NOMO-1 treated with DMSO at 0.1 percent for 48 hours (cell line): ENCODE results near the gene FNDC11.
"Not testable (repeated sequence)": the region's sequence is repeated elsewhere in the genome, so short reads cannot be mapped to it uniquely, and the experiment has no call there.

Experiments used
- DNase-seq: peaks from one replicate; lab custom pipeline; 2025; ENCODE audit not compliant: unreplicated experiment; lab: John Stamatoyannopoulos, UW

Gene FNDC11, protein sequence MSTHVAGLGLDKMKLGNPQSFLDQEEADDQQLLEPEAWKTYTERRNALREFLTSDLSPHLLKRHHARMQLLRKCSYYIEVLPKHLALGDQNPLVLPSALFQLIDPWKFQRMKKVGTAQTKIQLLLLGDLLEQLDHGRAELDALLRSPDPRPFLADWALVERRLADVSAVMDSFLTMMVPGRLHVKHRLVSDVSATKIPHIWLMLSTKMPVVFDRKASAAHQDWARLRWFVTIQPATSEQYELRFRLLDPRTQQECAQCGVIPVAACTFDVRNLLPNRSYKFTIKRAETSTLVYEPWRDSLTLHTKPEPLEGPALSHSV

DNA sequence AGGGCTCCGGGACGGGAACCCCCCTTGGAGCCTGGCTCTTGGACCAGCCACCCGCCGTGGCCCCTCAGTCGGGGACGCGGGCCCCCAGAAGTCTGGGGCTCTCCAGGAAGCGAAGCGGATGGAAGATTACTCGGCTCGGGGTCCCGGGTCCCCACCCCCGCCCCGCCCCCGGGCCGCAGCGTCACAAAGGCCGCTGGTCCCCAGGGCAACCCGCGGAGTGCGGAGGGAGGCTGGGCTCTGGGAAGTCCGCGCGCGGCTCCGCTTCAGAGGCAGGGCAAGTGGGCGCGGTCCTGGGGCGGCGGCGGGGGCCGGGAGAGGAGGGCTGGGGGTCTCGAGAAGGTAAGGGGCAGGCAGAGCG is at the start of gene FNDC11:
Gene FNDC11, plus strand, starts transcription at position 227 of the 358 bp plus-strand sequence. CDS start 1,505 bp downstream, outside the sequence.
- DNase-seq = no peak

DNA sequence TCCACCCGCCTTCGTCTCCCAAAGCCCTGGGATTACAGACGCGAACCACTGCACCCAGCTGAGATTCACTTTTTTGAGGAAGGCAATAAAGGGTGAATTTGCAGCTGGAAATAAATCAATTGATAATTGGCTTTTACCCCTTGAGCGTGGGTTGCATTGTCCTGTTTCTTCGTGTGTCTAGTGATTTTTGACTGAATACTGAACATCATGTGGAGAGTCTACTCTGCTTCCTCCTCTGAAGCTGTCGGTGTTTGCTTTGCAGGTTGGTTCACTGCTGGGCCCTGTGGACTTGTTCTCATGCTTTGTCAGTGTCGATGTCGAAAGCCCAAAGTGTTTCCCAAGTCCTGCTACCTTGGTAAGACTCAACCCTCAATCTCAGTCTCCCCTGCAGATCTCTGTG is 49.3 kb upstream of the FNDC11 start:
- DNase-seq = no peak

DNA sequence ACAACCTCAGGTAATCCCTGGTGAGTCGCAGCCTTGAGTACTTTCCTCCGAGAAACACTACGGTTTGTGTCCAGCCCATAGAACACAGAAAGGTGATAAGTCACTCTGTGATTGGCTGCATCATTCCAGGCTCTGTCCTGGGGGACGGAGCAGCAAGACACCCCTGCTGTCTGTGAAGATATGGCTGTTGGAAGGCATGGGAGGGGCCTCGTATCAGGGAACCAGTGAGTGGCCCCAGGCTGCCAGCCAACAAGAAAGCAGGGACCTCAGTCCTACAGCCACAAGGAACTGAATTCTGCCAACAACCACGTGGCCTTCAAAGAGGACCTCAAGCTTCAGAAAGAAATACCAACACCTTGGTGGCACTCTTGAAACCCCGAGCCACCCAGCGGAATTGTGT is 48.7 kb upstream of the FNDC11 start:
- no peak for DNase-seq

DNA sequence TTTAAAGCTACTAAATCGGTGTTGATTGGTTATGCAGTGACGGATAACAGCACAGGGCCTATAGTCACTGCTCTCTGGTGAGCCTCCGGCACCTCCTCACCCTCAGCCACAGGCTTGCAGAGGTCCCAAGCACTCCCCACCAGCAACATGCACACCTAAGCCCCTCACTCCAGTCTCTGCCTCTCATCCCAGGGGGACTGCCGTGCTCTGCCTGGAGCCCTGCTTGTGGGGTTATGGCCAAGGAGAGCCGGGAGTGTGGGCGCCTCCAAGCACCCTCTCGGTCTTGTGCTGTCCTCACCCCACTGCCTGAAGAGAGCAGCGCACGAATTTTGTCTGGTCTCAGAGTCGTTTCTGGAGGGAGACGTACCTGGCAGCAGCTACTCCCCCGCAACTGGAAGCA is 48.2 kb upstream of the FNDC11 start:
- DNase-seq = no peak

DNA sequence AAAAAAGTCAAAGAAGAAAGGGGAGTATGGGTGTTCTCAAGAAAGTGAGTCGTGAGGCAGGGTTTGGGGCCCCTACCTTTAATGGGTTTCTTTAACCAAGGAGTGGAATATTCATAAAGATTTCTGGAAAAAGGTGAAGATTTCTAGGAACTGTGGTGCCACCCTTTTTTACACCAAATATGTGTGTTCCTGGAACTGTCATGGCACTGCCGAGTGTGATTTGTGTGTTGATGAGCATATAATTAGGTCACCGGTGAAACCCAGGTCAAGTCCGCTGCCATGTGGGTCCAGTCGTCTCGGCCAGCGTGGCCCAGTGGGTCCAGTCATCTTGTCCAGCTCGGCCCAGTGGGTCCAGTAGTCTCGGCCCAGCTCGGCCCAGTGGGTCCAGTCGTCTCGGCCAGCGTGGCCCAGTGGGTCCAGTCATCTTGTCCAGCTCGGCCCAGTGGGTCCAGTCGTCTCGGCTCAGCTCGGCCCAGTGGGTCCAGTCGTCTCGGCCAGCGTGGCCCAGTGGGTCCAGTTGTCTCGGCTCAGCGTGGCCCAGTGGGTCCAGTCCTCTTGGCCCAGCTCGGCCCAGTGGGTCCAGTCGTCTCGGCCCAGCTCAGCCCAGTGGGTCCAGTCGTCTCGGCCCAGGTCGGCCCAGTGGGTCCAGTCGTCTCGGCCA is 46.7 kb upstream of the FNDC11 start:
- no peak for DNase-seq

DNA sequence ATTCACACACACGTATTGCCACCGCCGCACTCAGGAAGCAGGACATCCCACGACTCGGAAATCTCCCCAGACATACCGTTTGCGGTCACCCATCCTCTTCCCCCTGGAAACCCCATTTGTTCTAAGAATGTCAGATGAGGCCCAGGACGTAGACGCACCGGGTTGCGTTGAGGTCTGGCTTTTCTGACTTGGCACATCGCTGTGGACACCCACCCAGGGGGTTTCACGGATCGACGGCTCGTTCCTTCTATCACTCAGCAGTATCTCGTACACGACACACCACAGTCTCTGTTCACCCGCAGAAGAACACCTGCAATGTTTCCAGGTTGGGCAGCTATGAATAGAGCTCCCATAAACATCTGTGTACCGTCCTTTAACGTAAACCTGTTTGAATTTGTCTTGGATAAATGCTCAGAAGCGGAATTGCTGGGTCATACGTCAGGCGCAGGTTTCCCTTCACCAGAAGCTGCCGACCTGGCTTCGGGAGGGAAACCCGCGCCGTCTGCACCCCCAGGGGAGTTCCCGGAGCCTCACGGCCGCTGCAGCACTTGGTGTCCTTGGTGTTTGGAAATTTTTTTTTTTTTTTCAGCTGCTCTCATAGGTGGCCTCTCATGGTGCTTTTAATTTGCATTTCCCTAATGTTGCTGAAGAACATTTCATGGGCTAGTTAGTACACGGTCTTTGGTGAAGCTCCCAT is 45.7 kb upstream of the FNDC11 start:
- no peak for DNase-seq

DNA sequence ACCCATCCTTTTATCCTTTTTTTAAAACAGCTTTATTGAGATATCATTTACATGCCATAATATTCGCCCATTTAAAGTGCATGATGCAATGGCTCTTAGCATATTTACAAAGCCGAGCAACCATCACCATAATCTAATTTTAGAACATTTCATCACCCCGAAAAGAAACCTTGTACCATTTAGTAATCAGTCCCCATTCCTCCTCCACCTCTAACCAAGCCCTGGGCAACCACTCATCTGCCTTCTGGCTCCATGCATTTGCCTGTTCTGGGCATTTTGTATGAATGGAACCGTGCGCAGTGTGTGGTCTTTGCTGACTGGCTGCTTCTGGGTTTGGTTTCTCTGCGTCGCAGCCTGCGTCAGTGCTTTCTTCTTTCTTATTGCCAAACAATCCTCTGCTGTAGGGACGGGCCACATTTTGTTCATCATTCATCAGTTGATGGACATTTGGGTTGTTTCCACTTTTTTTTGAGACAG is 44.8 kb upstream of the FNDC11 start:
- peak; percentile 77 for DNase-seq

DNA sequence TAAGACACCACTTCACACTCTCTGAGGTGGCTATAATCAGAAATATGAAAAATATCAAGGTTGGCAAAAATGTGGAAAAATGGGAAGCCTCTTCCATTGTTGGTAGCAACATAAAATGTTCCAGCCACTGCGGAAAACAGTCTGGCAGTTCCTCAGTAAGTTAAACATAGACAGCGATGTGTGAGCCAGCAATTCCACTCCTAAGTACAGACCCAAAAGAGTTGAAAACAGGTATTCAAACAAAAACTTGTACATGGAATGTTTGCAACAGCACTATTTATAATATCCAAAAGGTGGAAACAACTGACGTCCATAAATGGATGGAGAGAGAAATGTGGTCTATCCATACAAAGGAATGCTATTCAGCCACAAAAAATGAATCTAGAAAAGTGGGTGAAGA is 40.8 kb upstream of the FNDC11 start:
- DNase-seq = no peak

DNA sequence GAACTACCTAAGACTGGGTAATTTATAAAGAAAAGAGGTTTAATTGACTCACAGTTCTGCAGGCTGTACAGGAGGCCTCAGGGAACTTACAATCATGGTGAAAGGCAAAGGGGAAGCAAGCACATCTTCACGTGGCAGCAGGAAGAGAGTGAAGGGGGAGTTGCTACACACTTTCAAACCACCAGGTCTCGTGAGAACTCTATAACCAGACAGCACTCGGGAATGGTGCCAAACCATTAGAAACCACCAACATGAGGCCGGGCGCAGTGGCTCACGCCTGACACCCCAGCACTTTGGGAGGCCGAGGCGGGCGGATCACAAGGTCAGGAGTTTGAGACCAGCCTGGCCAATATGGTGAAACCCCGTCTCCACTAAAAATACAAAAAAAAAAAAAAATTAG is 39.4 kb upstream of the FNDC11 start:
- DNase-seq = not testable (repeated sequence)

DNA sequence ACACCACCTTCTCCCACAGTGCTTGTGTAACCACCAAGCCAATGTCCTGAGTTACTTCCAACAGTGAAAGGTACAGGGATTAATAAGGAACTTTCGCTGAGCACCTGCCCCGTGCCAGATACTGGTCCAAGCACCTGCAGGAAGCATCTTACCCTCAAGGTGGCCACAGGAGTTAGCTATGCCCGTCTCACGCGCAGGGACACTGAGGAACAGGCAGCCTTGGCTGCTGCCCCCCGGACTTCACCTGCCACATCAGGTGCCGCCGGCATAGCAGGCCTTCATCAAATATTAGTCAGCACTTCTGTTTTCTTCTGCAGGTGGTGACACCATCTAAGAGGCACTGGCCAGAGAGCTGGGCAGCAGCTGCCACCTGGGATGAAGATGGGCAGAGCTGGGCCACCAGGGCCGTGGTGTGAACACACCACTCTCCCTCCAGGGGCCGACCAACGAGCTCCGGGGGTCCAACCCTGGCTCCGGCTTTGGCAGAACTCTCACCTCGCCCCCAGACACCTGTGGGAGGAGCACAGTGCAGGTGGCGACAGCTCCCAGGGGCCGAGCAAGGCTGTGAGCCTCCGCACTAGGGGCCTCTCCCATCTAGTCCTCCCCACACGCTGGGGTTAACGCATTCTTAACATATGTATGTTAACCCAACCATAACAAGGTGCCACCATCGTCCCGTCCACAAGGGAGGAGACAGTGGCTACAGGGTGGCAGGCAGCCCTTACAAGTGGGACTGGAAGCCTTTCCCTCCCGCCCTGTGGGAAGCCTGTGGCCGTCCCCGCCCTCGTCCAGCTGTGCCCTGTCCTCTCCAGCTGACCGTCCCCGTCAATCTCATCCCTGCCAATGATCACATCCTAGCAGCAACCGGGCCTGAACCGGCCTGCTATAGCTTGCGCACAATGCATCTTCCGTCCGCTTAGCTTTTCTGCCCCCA is 36.3 kb upstream of the FNDC11 start:
- DNase-seq = no peak

DNA sequence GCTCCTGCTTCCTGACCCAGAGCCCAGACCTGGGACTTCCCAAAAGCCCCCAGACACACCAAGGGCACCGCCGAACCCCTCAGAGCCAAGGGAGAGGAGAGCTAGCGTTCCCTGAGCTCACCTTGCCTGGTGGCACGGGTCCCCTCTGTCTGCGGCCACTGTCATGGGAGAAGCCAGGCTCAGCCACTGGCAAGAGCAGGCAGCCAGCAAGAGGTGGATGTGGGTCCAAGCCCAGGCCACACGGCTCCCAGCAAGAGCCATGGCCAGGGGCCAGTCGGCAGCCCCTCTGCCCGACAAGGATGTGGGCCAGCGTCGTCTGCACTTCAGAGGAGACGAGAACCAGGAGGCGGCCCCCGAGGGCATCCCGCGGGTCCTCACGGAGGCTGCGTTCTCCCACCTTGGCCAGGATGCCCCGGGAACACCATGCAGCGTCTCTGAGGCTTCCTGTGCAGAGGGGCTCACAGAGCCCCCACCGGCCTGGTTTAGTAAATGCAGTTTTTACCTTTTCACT is 35.6 kb upstream of the FNDC11 start:
- no peak for DNase-seq

DNA sequence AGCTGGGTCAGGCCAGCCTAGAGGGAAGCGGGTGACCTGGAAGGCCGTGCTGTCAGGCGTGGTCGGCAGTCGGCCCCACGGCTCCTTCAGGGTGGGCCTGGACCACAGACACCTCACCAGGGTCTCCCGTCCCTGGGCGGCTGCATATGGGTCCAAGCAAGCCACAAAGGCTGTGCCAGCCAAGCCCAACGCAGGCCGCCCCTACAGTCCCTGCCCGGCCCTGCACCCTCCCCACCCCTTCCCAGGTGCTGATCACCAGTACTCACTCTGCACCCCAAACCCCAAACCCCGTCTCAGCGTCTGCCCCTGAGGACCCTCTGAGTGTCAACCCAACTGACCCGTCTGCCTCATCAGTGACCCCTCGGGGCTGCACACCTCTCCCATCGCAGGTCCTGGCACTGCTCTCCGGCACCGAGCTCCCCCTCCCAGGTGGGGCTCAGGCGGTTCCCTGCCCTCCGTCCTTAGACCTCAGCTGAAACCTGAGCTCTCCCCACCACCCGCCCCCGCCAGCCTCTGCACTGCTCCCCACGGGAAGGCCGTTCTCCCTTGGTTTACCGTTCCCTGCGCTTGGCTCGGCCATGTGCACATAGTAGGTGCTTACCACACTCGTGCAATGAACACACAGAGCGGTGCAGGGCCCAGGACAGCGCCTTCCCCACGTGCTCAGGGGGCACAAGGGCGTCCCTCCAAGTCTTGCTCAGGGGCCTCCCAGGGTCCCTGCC is 34.9 kb upstream of the FNDC11 start:
- no peak for DNase-seq

DNA sequence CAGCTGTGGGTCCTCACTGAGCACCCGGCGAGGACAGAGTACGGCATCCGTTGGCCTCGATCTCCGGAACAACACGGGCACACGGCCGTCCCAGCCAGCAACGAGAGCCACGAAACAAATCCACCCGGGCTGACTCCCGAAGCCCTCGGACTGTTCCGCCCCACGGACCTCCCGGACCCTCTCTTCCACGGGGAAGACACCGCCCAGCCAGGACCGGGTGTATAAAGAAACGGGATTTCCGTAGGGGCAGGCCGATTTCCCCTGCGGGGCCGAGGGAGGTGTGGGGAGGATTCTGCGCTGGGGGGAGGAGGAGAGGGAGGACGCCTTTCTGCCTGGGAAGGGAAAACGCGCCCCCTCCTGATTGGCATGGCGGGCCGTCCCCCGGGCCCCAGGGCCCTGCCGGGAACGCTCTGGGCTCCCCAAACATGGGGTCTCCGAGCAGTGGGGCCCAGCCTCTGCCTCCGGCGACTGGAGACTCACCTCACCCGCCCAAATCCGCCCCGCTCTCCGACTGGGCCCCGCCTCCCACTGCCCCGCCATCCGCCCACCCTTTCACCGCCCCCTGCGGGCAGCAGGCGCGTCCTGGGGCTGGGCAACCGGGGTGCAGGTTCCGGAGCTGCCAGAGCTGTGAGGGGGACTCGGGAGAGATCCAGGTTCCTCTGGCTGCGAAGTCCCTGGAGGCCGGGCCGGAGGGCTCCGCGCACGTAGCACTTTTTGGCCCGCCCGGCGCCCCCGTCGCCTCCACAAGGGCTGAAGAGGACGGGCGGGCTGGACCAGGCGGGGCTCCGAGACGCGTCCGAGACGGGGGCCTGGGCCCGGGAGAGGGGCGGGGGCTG is 34.1 kb upstream of the FNDC11 start:
- DNase-seq = peak; percentile 41

DNA sequence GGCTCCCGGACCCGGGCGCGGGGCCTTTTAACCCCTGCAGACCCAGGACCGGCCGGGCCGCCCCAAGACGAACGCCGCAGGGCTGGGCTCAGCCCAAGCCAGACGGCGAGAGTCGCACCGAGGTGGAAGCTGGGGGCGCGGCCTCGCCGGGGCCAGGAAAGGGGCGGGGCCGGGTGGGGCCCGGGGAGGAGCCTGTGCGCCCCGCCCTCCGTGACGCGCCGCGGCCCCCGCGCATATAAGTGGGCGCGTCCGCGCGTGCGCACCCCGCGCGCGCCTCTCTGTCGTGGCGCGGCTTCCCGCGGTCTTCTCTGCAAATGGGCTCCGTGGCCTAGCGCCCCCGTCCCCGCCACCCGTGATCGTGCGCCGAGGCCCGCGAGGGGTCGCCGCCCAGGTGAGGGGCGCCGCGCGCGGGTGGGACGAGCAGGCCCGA is 33.4 kb upstream of the FNDC11 start, which contains the start of gene PPDPF:
Gene PPDPF, plus strand, starts transcription at position 262 of the 430 bp plus-strand sequence. CDS start 544 bp downstream, outside the sequence.
- DNase-seq = peak; percentile 54

DNA sequence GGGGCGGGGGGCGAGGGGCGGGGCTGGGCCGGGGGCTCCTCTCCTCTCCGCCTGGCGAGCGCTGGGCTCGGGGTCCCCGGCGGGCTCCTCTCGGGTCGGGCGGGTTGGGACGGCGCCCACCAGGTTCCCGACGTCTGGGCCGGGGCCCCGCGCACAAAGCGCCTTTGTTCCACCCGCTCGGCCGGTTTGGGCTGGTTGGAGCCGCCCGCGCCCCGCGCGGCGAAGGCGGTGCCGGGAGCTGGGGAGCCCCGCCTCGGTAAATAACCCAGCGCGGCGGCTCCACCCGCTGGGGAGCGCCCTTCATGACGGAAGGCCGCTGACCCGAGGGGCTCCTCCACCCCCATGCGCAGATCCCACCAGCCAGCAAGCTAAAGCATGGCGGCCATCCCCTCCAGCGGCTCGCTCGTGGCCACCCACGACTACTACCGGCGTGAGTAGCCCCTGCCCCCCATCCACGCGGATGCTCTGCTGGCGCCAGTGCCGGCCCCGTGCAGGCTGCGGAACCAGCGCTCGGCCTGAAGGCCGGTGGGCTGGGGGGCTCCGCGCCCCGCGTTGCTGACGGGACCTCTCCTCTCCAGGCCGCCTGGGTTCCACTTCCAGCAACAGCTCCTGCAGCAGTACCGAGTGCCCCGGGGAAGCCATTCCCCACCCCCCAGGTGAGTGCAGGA is 32.9 kb upstream of the FNDC11 start:
- DNase-seq = peak; percentile 33

DNA sequence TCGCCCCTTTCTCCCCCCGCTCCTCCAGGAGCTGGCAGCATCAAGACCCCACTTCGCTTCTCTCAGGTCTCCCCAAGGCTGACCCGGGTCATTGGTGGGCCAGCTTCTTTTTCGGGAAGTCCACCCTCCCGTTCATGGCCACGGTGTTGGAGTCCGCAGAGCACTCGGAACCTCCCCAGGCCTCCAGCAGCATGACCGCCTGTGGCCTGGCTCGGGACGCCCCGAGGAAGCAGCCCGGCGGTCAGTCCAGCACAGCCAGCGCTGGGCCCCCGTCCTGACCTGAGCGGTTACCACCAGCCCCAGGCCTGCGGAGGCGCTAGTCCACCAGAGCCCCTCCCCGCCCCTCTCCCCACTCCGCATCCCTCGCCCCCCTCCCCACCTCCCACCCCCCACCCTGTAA is 32.4 kb upstream of the FNDC11 start:
- no peak for DNase-seq

DNA sequence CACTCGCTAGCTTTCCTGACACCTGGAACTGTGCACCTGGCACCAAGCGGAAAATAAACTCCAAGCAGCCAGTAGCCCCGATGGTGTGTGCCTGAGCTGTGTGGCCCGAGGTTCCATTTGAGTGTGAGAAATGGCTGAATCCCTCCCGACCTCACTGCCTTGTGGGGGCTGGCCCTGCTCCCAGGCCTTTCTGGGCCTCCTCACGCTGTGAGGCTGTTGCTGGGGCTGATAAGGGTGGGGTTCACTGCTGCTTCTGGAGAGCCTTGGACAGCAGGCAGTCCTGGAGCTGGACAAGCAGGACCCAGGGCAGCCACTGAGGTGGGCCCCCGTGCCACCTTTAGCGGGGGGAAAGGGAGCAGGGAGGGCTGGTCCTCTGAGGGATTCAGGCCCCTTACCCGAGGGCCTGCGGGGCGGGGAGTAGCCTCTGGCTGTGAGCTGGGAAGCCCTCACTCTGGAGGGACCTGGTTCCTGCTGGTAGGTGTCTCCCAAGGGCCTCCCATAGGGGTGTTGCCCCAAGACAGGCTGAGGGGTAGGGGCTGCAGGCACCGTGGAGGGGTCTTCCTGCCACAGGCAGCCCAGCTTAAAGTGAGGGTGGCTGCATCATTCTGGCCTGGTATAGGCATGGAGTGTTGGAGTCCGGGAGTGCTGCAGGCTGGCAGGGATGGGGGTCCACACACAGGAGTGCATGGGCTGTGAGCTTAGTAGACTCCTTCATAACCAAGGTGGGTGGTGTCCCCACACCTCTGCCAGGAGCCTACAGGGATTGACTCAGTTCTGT is 31.7 kb upstream of the FNDC11 start:
- no peak for DNase-seq
